ENCODE measurements around the gene IAH1. TPM values are rescaled to one million over a fixed set of nuclear protein-coding genes. Genes with fewer than 3 reads are reported as not detected.

Gene IAH1
- total and polyA plus RNA-seq, 10 of the 15 experiments (the other 5 are each of a cell fraction or from before 2014, with no cell fraction given) = 57.4 to 125 (median 75.8) TPM

- TF ChIP-seq IRF5 (IDR thresholded peaks at IDR 0.05; ENCODE audit: borderline replicate concordance) = no peak
Measured at GRCh38 chr2:9466147-9466683, 8.1 kb upstream of the IAH1 start (continued).

DNA sequence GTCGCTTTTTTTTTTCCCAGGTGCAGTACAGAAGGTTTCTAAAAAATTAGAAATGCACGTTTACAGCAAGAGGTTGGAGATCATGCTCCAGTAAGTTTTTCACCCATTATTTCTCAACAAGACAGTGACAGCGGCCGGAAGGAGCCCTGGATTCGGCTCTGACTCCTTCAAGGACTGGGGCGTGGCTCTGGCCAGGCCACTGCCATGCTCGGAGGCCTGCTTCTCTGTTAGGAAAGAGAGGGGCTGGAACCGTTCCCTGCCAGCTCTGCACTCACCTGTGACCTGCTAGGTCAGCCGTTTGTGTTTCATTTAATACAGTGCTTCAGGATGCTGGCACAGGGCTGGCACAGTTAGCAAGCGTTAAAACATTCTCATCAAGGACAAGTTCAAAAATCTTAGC lies 6.7 kb upstream of the IAH1 start:
- H4K20me1 ChIP-seq (ENCODE audit: control insufficient read depth, insufficient read depth) = no peaks in the 10 kb centered on the region
- H3K9me3 ChIP-seq (replicated peaks; ENCODE audit: control insufficient read depth, insufficient read depth, low read length) = no peaks in the 10 kb centered on the region
- no peak overlapping the region for H2AFZ ChIP-seq (ENCODE audit: control insufficient read depth, low read depth, low read length)
- no peaks in the 10 kb centered on the region for H3K27me3 ChIP-seq (replicated peaks in 1 of 2; ENCODE audit: control insufficient read depth in 2 of 2, insufficient read depth in 2 of 2, low read length in 1 of 2)
- DNase-seq (ENCODE audit: low read depth, low spot score) (no peak), ATAC-seq (no peak), FAIRE-seq (no peak)
- TF ChIP-seq NFYB (IDR thresholded peaks at IDR 0.05; ENCODE audit: insufficient read depth, low read depth, low read length) (no peak), ESRRA (IDR thresholded peaks at IDR 0.05; ENCODE audit: low read length) (no peak), YY1 (IDR thresholded peaks at IDR 0.05; ENCODE audit: low read depth, low read length) (no peak), CEBPB (IDR thresholded peaks at IDR 0.05; ENCODE audit: borderline replicate concordance in 1 of 2, low read depth in 2 of 2, low read length in 2 of 2) (no peak), WRNIP1 (IDR thresholded peaks at IDR 0.05; ENCODE audit: borderline replicate concordance, low read depth, low read length) (no peak), NFIC (IDR thresholded peaks at IDR 0.05; ENCODE audit: low read depth, low read length) (no peak), USF2 (IDR thresholded peaks at IDR 0.05; ENCODE audit: borderline replicate concordance, low read depth, low read length) (no peak)
- TF ChIP-seq, protein P1, sequence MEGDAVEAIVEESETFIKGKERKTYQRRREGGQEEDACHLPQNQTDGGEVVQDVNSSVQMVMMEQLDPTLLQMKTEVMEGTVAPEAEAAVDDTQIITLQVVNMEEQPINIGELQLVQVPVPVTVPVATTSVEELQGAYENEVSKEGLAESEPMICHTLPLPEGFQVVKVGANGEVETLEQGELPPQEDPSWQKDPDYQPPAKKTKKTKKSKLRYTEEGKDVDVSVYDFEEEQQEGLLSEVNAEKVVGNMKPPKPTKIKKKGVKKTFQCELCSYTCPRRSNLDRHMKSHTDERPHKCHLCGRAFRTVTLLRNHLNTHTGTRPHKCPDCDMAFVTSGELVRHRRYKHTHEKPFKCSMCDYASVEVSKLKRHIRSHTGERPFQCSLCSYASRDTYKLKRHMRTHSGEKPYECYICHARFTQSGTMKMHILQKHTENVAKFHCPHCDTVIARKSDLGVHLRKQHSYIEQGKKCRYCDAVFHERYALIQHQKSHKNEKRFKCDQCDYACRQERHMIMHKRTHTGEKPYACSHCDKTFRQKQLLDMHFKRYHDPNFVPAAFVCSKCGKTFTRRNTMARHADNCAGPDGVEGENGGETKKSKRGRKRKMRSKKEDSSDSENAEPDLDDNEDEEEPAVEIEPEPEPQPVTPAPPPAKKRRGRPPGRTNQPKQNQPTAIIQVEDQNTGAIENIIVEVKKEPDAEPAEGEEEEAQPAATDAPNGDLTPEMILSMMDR (IDR thresholded peaks at IDR 0.05 in 2 of 3, conservative IDR thresholded peaks at IDR 0.05 in 1 of 3; ENCODE audit: control insufficient read depth in 2 of 3, extremely low read depth in 1 of 3, insufficient read depth in 1 of 3, low read depth in 3 of 3, low read length in 3 of 3) = no peak
- H3K4me1 ChIP-seq (ENCODE audit: control insufficient read depth, insufficient read depth, low read length) = no peaks in the 10 kb centered on the region
- ChIA-PET SMC1A (ENCODE audit: uncharacterized antibody, unreplicated experiment) (interaction anchor here (0.9 kb wide), 1 partner anchor 67 kb away, joined by 3 read pairs; no protein-coding TSS in a partner anchor), RAD21 (ENCODE audit: unreplicated experiment) (no interaction called here), POLR2A (no interaction called here), CTCF (interaction anchor here (0.5 kb wide), 1 partner anchor 326 kb away, joined by 3 read pairs; no protein-coding TSS in a partner anchor)
- in situ Hi-C loops (cut with MboI) (no loop called here), intact Hi-C loops (cut with micrococcal nuclease; ENCODE audit: unreplicated experiment) (no loop called here)
- no peak overlapping the region for H3K4me3 ChIP-seq
- 65% methylated on average over 10 of the region's 10 CpGs for WGBS (ENCODE audit: insufficient coverage, insufficient replicate concordance, low lambda C conversion rate, missing lambda C conversion rate)
- no peak overlapping the region for H3K27ac ChIP-seq (ENCODE audit: control insufficient read depth, insufficient read depth)
- H3K79me2 ChIP-seq (ENCODE audit: control insufficient read depth, insufficient read depth, low read length) = no peaks in the 10 kb centered on the region
- peaks cover 3 to 6% of the 10 kb centered on the region in 2 experiments; a peak in 3 of 4 replicates for H3K36me3 ChIP-seq (ENCODE audit: control insufficient read depth in 2 of 2, insufficient read depth in 2 of 2, low read length in 1 of 2)
- BruUV-seq (replicated peaks) = no TSS peak
- H3K4me2 ChIP-seq (ENCODE audit: control insufficient read depth, insufficient read depth) = no peak overlapping the region
- H3K9ac ChIP-seq (ENCODE audit: control insufficient read depth, insufficient read depth, low read length) = no peak overlapping the region

Data from GM12878 (cell line).